MM.1S (cell line): ENCODE measurements around the gene SRP9.

Experiments
- CTCF ChIP-seq: fragments of 300-600 bp; sonication (generic); IDR thresholded peaks from 2 replicates; pipeline ENCODE4 v1.5.1; 2016; ENCODE audit warnings: antibody characterized with exemption, low read length, mixed read lengths
- EZH2 ChIP-seq: fragments of 300-600 bp; sonication (generic); optimal IDR thresholded peaks from 2 replicates; pipeline ENCODE3; 2017; ENCODE audit warnings: low read depth, mild to moderate bottlenecking, antibody characterized with exemption, low read length, mixed read lengths
- EZH2phosphoT487 ChIP-seq: fragments of 300-600 bp; sonication (generic); IDR thresholded peaks from 2 replicates; pipeline ENCODE4 v1.6.1; 2018; ENCODE audit warnings: antibody characterized with exemption, low read length

GRCh38 chr1:225762002-225762441 lies 15.6 kb upstream of the SRP9 start:
- TF ChIP-seq CTCF (no peak), EZH2 (no peak), EZH2phosphoT487 (no peak)
